Jurkat, Clone E6-1 (cell line): Measurements from ENCODE around the gene STXBP4.

ENCODE experiments used
- DNase-seq: peaks from one replicate; pipeline ENCODE4 v3.0.0-alpha.2; 2011; ENCODE audit warnings: low read depth, low spot score
- H3K4me3 ChIP-seq: 2 replicates; pipeline ENCODE4 v1.5.1; 2011; ENCODE audit warnings: mild to moderate bottlenecking, low read length, control low read depth, moderate library complexity

STXBP4 gene

DNA sequence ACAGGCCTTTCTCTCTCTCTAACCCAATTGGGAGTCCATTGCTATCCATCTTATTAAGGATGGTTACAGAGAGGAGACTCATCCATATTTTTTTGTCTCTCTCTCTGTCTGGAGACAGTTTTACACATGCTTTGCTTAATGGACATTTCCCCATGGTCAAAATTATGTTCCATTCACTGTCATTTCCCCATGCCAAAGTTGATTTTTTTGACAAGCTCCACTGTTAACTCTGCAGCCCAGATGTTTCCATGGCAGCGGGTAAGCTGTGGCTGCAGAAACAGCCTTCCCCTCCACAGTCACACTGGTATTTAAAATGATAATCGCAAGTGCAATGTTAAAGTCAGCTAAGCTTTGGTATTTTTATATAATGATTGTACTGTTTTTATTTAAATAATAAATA lies 232.3 kb downstream of the STXBP4 start:
- DNase-seq = no peak
- no peak overlapping the region for H3K4me3 ChIP-seq

DNA sequence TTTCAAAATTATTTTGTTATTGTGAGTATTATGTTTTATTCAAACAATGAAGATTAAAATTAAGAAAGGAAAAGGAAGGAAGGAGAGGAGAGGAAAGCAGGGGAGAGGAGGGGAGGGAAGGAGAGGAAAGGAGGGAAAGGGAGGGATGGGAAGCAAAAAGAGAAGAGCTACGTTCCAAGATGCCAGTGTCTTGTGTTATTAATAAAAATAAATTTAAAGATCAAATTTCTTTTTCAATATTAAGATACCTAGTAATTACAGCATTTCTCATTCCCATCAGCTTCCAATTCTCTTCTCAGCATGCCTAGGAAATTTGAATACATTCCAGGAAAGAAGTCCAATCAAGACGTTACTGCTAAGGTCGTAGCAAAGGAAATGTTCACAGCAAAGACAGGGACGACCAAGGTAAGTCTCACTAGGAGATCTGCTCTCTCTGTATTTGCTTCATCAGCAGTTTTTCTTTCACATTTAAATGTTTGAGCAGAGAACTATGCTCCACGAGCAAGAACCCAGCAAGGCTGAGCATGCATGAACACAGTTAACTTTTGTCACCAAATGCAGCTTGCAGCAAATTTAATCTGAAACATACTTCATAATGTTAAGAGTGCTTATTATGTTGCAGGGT lies 232.9 kb downstream of the STXBP4 start:
- no peak for DNase-seq
- no peak overlapping the region for H3K4me3 ChIP-seq

DNA sequence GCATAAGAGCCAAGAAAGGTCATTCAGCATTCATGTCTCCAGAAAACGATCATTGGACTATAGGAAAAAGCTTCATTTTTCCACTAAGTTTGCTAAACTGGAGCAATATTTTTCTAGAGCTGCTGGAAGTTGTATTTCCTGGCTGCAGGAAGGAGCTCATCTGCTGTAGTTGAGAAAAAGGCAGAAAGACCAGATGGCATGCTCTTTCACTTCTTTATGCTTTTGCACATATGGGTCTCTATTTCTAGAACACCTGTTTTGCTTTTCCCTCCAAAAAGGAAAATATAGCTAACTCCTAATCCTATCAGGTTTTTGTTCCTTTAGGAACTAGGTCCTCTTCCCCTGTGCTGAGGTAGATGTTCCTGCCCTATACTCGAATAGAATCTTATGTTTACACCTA lies 234.3 kb downstream of the STXBP4 start:
- H3K4me3 ChIP-seq = no peak overlapping the region
- DNase-seq = no peak

DNA sequence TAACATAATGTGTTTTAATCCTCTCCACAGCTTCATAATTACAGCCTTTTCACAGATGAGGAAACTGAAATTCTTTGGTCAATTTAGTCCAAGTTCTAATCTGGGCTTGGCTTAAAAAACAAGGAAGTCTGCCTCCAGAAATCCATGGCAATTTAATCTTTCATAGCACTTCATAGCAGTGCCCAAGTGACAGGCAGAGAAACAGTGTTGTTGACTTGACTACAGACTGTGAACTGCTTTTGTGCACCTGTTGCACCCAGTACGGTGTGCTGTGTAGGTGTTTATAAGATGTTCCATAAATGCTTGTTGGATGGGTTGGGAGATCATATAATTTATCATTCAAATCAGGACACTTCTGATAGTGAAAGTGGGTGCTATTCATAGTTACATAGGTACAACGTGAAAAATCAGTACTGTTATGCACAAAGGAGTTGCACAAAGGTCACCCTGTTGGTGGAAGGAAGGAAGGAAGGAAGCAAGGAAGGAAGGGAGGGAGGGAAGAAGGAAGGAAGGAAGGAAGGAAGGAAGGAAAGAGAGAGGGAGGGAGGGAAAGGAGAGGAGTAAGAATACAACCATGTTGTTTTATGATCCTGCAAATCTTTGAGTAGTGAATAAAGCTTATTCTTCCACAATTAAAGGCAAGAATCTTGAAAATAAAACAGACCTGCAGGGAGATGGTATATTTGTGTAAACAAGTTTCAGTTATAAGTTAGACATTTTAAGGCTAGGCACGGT lies 239.7 kb downstream of the STXBP4 start:
- no peak overlapping the region for H3K4me3 ChIP-seq
- DNase-seq = no peak

DNA sequence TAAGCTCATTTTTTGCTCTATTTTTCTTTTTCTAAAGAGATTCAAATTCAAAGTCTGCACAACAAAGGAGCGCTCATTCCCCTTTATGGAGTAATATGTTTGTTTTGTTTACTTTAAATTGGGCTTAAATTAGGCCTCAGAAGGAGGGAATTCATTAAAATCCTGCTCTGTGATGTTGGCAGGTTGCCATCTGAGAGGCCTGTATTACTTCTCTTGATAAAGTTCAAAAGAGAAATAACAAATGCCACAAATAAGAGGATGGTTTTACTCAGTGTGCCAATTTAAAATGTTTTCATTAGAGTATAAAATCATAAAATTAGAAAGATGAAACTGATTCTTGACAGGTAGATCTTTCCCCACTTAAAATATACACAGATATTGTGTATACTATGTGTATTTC lies 241.7 kb downstream of the STXBP4 start:
- no peak overlapping the region for H3K4me3 ChIP-seq
- no peak for DNase-seq

DNA sequence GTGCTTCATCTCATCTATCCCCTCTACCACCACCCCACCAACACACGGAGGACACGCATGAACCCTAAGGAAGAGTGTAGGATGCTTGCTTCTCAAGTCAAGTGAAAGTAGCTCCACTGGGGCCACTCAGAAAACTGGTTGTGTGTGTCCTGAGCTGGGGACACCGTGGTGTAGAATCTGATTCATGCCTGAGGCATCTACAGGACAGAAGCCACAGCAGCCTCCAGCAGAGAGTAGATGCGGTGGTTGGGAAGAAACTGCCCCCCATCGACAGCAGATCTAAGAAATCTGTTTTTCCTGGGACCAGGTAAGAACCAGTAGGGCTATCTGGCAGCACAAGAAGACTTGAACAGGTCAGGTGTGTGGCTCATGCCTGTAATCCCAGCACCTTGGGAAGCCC lies 244.3 kb downstream of the STXBP4 start:
- no peak overlapping the region for H3K4me3 ChIP-seq
- no peak for DNase-seq

DNA sequence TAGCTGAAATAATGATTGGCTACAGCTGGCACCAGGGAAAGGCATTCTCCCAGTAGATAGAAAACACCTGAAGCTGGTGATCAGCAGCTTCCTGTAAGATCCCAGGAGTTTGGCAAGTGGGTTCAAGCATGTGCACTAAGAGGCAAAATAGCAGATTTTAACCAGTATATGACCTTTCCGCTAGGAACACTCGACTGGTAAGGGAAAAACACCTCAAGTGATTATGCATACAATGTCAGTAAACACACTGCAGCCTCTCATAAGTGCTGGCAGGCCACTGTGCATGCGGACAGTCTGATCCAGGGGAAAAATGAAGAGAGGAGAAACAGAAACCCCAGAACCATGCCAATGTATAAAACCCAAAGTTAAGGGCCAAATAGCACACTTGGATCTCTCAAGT lies 247.1 kb downstream of the STXBP4 start:
- no peak for DNase-seq
- no peak overlapping the region for H3K4me3 ChIP-seq

DNA sequence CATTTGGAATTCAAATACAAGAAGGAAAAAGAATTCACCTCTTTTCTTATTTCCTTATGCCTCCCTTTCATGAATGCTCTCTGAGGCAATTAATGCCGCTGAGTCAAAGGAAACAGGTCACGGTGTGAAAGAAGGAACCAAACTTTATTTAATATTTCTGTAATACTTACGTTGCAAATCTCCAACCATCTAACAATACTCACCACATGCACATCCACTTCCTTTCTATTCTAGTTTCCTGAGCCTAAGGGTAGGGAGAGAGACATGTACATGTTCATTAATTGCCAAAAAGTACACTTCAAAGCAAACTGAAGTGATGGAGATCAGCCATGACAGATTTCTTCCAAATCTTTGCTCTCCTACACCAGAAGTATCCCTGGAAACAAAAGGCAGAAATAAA lies 248.3 kb downstream of the STXBP4 start:
- no peak for DNase-seq

DNA sequence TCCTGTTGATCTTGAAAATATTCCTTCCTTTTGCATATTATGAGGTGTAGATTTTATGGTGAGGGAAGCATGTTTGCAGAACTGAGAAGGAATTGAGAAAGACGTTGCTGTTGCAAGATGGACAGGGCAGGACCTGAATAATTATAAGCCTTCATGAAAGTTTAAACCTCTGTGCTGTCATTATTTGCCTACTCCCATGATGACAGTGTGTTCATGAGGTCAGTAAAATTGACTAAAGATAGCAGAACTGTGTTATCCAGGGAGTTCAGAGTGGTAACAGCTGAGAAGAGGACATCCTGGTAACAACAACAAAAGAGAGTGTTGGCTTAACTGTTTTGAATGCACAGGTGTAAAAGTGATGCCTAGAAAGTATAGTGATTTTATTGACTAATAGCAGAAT lies 250.9 kb downstream of the STXBP4 start:
- no peak overlapping the region for H3K4me3 ChIP-seq
- no peak for DNase-seq

More for the DNA sequence above, 248.3 kb downstream of the STXBP4 start:
- no peak overlapping the region for H3K4me3 ChIP-seq

DNA sequence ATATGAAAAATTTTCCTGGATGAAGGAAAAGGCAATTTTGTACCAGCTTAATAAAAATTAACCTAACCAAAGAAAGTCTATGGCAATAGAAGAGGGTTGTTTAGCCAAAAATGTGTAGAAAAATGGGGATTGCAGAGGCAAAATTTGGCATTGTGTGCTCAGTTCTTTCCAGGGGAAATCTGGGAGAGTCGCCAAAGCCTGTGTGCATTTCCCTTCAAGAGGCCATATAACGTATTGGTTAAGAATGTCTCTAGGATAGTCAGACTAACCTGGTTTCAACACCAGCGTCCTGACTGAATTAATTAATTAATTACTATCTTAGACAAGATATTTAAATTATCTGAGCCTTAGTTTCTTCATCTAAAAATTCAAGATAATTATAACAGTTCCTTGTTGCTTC lies 251.4 kb downstream of the STXBP4 start:
- DNase-seq = no peak

More for the DNA sequence above, 251.4 kb downstream of the STXBP4 start:
- no peak overlapping the region for H3K4me3 ChIP-seq
